HUES48 (cell line): Measurements from ENCODE around the gene LRRK1.

Experiments used
- H3K27ac ChIP-seq: one replicate; pipeline ENCODE4 v1.7.0; 2013; ENCODE audit warnings: low read depth, low read length, inconsistent platforms
- H3K27me3 ChIP-seq: 2 replicates; pipeline ENCODE4 v1.6.1; 2013; ENCODE audit warnings: mild to moderate bottlenecking, low read length; ENCODE audit not compliant: control insufficient read depth, insufficient read depth
- H3K36me3 ChIP-seq: 2 replicates; pipeline ENCODE4 v1.6.1; 2013; ENCODE audit warnings: low read length; ENCODE audit not compliant: control insufficient read depth, insufficient read depth
- H3K4me1 ChIP-seq: 2 replicates; pipeline ENCODE4 v1.6.1; 2013; ENCODE audit warnings: mild to moderate bottlenecking, low read length; ENCODE audit not compliant: control insufficient read depth, insufficient read depth
- H3K4me3 ChIP-seq: 2 replicates; pipeline ENCODE4 v1.5.1; 2013; ENCODE audit warnings: mild to moderate bottlenecking, low read depth, low read length
- H3K9ac ChIP-seq: 2 replicates; pipeline ENCODE4 v1.6.1; 2013; ENCODE audit warnings: mild to moderate bottlenecking, low read depth, low read length, moderate library complexity
- H3K9me3 ChIP-seq: 2 replicates; pipeline ENCODE4 v1.6.1; 2013; ENCODE audit warnings: low read length; ENCODE audit not compliant: control insufficient read depth, insufficient read depth

Gene LRRK1

GRCh38 chr15:100940767-100941379 is 21.7 kb downstream of the LRRK1 start:
- Histone ChIP-seq H3K27ac (no peak overlapping the region), H3K36me3 (no peaks in the 10 kb centered on the region), H3K27me3 (no peaks in the 10 kb centered on the region), H3K4me3 (no peak overlapping the region), H3K9me3 (no peaks in the 10 kb centered on the region), H3K9ac (no peak overlapping the region), H3K4me1 (no peaks in the 10 kb centered on the region)

- Histone ChIP-seq H3K27ac (no peak overlapping the region), H3K9ac (no peak overlapping the region), H3K9me3 (no peaks in the 10 kb centered on the region), H3K4me3 (no peak overlapping the region), H3K4me1 (no peaks in the 10 kb centered on the region), H3K36me3 (no peaks in the 10 kb centered on the region), H3K27me3 (no peaks in the 10 kb centered on the region)
Observed at GRCh38 chr15:100941536-100941935, 22.4 kb downstream of the LRRK1 start.

GRCh38 chr15:100942656-100943425 is 23.7 kb downstream of the LRRK1 start:
- Histone ChIP-seq H3K4me3 (no peak overlapping the region), H3K9ac (no peak overlapping the region)

GRCh38 chr15:100944244-100944895 is 25.2 kb downstream of the LRRK1 start:
- Histone ChIP-seq H3K4me1 (0 out of 2 replicates have a peak, but pooled peaks cover 8% of the 10 kb centered on the region), H3K36me3 (no peaks in the 10 kb centered on the region), H3K4me3 (no peak overlapping the region), H3K27ac (no peak overlapping the region), H3K27me3 (no peaks in the 10 kb centered on the region), H3K9ac (no peak overlapping the region), H3K9me3 (no peaks in the 10 kb centered on the region)

More at GRCh38 chr15:100942656-100943425, 23.7 kb downstream of the LRRK1 start:
- Histone ChIP-seq H3K9me3 (no peaks in the 10 kb centered on the region), H3K36me3 (no peaks in the 10 kb centered on the region), H3K27me3 (no peaks in the 10 kb centered on the region), H3K27ac (no peak overlapping the region), H3K4me1 (0 out of 2 replicates have a peak, but pooled peaks cover 3% of the 10 kb centered on the region)

GRCh38 chr15:100944986-100945385 is 25.8 kb downstream of the LRRK1 start:
- Histone ChIP-seq H3K9ac (no peak overlapping the region), H3K4me1 (0 out of 2 replicates have a peak, but pooled peaks cover 8% of the 10 kb centered on the region), H3K4me3 (no peak overlapping the region), H3K9me3 (no peaks in the 10 kb centered on the region), H3K27me3 (no peaks in the 10 kb centered on the region), H3K36me3 (no peaks in the 10 kb centered on the region), H3K27ac (no peak overlapping the region)

- Histone ChIP-seq H3K4me1 (0 out of 2 replicates have a peak, but pooled peaks cover 8% of the 10 kb centered on the region), H3K9me3 (no peaks in the 10 kb centered on the region), H3K36me3 (no peaks in the 10 kb centered on the region), H3K4me3 (no peak overlapping the region), H3K27me3 (no peaks in the 10 kb centered on the region), H3K27ac (no peak overlapping the region), H3K9ac (no peak overlapping the region)
Observed at GRCh38 chr15:100947760-100948429, 28.7 kb downstream of the LRRK1 start.

- H3K9me3 ChIP-seq = no peaks in the 10 kb centered on the region
- 0 out of 2 replicates have a peak, but pooled peaks cover 8% of the 10 kb centered on the region for H3K4me1 ChIP-seq
- H3K27me3 ChIP-seq = no peaks in the 10 kb centered on the region
- no peak overlapping the region for H3K4me3 ChIP-seq
- H3K9ac ChIP-seq = no peak overlapping the region
- H3K36me3 ChIP-seq = no peaks in the 10 kb centered on the region
- H3K27ac ChIP-seq = no peak overlapping the region
Observed at GRCh38 chr15:100948430-100948762, 29.2 kb downstream of the LRRK1 start.

- no peak overlapping the region for H3K9ac ChIP-seq
- no peak overlapping the region for H3K27ac ChIP-seq
- no peaks in the 10 kb centered on the region for H3K9me3 ChIP-seq
- no peak overlapping the region for H3K4me3 ChIP-seq
- H3K36me3 ChIP-seq = no peaks in the 10 kb centered on the region
- H3K27me3 ChIP-seq = no peaks in the 10 kb centered on the region
- 0 out of 2 replicates have a peak, but pooled peaks cover 8% of the 10 kb centered on the region for H3K4me1 ChIP-seq
Observed at GRCh38 chr15:100949691-100950090, 30.5 kb downstream of the LRRK1 start.

GRCh38 chr15:100951965-100952364 is 32.8 kb downstream of the LRRK1 start:
- Histone ChIP-seq H3K4me1 (0 out of 2 replicates have a peak, but pooled peaks cover 8% of the 10 kb centered on the region), H3K36me3 (no peaks in the 10 kb centered on the region), H3K4me3 (no peak overlapping the region), H3K27ac (no peak overlapping the region), H3K27me3 (no peaks in the 10 kb centered on the region), H3K9me3 (no peaks in the 10 kb centered on the region), H3K9ac (no peak overlapping the region)

- Histone ChIP-seq H3K9ac (no peak overlapping the region), H3K4me1 (0 out of 2 replicates have a peak, but pooled peaks cover 7% of the 10 kb centered on the region), H3K4me3 (no peak overlapping the region), H3K27ac (no peak overlapping the region), H3K36me3 (no peaks in the 10 kb centered on the region), H3K9me3 (no peaks in the 10 kb centered on the region), H3K27me3 (no peaks in the 10 kb centered on the region)
Observed at GRCh38 chr15:100952566-100952965, 33.4 kb downstream of the LRRK1 start.
